ENCODE results near the gene HHLA2.

Gene HHLA2

DNA sequence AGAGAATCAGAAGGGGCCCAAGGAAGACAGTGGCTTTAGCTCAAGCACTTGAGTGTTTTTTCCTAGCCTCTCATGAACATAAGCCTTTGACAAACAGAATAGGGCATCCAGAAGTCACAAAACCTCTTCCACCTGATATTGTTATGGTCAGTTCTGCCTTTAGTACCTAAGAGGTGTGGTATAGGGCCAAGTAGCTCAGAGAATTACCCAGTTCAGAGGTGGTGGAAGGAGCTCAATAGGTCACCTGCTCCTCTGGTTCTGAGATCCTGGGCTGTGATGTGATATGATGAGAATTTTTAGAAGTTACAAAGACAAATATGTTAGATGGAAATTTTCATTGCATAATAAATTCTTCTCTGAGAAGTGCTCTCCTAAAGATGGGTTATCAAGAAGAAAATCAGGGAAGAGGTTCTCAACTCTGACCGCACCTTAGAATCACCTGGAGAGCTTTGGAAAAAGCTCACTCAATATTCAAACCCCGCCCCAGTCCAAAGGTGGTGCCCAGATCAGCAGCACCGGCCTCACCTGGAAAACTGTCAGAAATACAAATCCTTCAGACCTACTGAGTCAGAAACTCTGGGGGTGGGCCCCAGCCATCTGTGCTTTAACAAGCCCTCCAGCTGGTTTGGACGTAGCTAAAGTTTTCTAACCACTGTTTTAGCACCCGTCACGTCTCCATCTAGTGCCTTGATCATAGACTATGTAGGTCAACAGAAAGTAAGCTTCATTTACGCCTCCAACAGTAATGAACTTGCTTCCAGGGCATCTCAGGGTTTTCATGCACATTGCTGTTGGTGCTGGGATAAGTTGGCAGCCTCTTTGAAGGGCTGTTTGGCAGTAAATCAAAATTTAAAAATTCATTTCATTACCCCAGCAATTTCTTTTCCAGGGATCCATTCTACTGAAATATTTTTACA is 112.8 kb downstream of the HHLA2 start:
- H3K4me3 ChIP-seq (ENCODE audit: low read length): no peak overlapping the region
- no peak for DNase-seq (ENCODE audit: low read depth)
- TF ChIP-seq, protein P1, sequence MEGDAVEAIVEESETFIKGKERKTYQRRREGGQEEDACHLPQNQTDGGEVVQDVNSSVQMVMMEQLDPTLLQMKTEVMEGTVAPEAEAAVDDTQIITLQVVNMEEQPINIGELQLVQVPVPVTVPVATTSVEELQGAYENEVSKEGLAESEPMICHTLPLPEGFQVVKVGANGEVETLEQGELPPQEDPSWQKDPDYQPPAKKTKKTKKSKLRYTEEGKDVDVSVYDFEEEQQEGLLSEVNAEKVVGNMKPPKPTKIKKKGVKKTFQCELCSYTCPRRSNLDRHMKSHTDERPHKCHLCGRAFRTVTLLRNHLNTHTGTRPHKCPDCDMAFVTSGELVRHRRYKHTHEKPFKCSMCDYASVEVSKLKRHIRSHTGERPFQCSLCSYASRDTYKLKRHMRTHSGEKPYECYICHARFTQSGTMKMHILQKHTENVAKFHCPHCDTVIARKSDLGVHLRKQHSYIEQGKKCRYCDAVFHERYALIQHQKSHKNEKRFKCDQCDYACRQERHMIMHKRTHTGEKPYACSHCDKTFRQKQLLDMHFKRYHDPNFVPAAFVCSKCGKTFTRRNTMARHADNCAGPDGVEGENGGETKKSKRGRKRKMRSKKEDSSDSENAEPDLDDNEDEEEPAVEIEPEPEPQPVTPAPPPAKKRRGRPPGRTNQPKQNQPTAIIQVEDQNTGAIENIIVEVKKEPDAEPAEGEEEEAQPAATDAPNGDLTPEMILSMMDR (conservative IDR thresholded peaks at IDR 0.05; ENCODE audit: low read depth, low read length): no peak

DNA sequence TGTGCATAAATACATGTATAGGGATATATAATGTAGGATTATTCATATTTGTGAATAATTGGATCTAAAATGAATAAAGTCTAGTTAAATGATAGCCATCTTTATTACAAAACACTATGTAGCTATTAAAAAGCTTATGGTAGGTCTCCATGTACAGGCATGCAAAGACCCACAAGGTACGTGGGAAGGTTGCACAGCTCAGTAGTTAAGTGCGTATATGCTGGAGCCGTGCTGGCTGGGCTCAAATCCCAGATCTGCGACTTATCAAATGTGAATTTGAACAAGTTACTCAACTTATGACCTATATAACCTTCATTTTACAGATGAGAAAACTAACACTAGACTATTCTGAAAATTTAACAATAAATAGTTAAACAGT is 113.4 kb downstream of the HHLA2 start:
- DNase-seq (ENCODE audit: low read depth): no peak
- no peak overlapping the region for H3K4me3 ChIP-seq (ENCODE audit: low read length)
- TF ChIP-seq, protein P1 (conservative IDR thresholded peaks at IDR 0.05; ENCODE audit: low read depth, low read length): no peak

DNA sequence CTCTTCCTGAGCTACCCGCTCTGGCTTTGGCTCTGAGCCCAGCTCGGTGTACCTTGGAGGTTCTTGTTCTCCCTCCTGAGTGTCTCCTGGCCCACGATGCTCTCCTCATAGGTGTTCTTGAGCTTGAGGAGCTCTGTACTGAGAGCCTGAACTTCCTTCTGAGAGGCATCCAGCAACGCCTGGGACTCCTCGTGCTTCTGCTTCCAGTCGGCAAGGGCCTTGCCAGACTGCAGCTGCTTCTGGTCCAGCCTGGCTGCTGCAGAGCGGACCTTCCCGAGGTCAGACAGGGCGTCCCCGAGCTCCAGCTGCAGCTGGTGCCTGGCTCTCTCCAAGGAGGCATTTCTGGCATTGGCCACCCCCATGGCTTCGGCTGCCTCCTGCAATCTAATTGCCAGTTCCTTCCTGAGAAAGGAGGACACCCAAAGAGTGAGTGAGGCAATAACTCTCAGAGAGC is 114.2 kb downstream of the HHLA2 start:
- no peak overlapping the region for H3K4me3 ChIP-seq (ENCODE audit: low read length)
- DNase-seq (ENCODE audit: low read depth): no peak
- TF ChIP-seq, protein P1 (conservative IDR thresholded peaks at IDR 0.05; ENCODE audit: low read depth, low read length): no peak

DNA sequence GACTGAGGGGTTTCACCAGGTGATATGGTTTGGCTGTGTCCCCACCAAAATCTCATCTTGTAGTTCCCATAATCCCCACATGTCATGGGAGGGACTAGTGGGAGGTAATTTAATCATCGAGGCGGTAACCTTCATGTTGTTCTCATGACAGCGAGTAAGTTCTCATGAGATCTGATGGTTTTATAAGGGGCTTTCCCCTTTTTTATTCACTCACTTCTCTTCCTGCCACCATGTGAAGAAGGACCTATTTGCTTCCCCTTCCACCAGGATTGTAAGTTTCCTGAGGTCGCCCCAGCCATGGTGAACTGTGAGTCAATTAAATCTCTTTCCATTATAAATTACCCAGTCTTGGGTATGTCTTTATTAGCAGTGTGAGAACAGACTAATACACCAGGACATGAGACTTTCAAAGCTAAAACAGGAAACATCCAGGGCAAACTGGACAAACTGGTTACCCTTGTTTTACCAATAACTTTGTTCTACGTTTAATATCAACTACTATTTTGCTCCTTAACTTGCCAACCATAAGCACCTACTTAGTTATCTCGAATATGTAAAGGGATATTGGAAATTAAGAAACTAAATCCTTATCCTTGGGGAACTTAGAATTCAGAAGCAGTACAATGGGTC is 115.9 kb downstream of the HHLA2 start:
- TF ChIP-seq, protein P1 (conservative IDR thresholded peaks at IDR 0.05; ENCODE audit: low read depth, low read length): no peak
- no peak for DNase-seq (ENCODE audit: low read depth)
- H3K4me3 ChIP-seq (ENCODE audit: low read length): no peak overlapping the region

DNA sequence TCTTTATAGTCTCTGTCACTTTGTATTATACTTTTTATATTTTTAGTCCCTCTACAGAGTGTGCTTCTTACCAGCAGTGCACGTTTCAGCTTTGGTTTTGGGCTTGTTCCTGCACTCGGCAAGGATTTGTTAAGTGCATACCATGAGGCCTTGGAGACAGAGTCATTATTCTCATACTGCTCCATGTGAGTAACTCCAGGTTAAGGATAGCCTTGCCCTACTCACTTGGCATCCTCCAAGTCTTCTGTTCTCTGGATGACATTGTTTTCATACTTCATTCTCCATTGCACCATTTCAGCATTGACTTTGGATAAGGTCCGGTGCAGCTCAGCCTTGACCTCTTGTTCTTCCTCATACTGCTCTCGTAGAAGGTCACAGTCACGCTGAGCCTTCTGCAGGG is 117.7 kb downstream of the HHLA2 start:
- no peak for DNase-seq (ENCODE audit: low read depth)
- TF ChIP-seq, protein P1 (conservative IDR thresholded peaks at IDR 0.05; ENCODE audit: low read depth, low read length): no peak
- no peak overlapping the region for H3K4me3 ChIP-seq (ENCODE audit: low read length)

DNA sequence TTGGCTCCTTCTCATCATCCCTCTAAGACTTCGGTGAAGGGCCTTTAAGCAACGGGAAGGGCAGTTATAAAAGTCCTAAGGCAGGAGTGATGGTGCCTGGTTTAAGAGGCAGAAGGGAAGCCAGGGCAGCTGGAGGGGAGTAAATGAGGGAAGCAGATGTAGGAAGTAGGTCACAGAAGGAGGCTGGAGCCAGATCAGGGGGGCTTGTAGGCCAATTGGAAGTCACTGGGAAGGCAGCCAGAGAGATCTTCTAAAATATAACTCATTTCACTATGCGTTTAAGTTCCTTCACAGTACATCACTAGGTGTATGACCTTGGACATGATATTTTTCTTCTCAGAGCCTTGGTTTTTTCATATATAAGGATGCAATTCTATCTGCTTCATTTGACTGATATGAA is 119.3 kb downstream of the HHLA2 start:
- no peak for DNase-seq (ENCODE audit: low read depth)
- no peak overlapping the region for H3K4me3 ChIP-seq (ENCODE audit: low read length)
- TF ChIP-seq, protein P1 (conservative IDR thresholded peaks at IDR 0.05; ENCODE audit: low read depth, low read length): no peak

Data from retinal pigment epithelial cell (primary cell).